ENCODE measurements around the gene VENTX.

DNA sequence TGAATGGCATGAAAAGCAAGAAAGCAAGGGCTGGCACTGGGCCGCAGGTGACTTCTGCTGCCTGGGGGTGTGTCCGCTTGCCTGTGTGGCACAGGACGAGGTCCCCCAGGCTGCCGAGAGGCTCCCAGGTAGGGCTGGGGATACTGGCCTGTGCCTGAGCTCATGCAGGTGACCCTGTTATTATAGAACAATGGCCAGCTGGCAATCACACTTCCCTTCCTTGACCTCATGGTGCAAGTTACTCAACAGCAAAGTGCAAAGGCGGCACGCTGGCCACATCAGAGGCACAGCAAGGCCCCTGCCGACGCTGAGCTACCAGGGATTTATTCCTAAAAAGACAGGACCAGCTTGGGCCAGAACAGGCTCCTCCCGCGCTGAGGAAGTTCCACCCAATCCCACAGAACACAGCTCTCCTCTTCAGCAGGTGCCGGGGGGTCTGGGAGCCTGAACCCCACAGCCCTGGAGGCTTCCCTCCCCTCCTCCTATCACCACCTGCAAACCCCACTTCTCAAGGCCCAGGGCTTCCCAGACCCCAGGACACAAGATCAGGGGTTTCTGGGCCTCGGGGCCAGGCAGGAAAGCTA lies 40.4 kb downstream of the VENTX start:
- TF ChIP-seq, protein P1, sequence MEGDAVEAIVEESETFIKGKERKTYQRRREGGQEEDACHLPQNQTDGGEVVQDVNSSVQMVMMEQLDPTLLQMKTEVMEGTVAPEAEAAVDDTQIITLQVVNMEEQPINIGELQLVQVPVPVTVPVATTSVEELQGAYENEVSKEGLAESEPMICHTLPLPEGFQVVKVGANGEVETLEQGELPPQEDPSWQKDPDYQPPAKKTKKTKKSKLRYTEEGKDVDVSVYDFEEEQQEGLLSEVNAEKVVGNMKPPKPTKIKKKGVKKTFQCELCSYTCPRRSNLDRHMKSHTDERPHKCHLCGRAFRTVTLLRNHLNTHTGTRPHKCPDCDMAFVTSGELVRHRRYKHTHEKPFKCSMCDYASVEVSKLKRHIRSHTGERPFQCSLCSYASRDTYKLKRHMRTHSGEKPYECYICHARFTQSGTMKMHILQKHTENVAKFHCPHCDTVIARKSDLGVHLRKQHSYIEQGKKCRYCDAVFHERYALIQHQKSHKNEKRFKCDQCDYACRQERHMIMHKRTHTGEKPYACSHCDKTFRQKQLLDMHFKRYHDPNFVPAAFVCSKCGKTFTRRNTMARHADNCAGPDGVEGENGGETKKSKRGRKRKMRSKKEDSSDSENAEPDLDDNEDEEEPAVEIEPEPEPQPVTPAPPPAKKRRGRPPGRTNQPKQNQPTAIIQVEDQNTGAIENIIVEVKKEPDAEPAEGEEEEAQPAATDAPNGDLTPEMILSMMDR (IDR thresholded peaks at IDR 0.05) = no peak
- TF ChIP-seq POLR2A (IDR thresholded peaks at IDR 0.05) = no peak
- no peak for TF ChIP-seq EP300 (IDR thresholded peaks at IDR 0.05)

Measured in sigmoid colon (tissue), 4 donors.